T-helper 1 cell (primary cell): ENCODE measurements around the gene MAP10.

Experiments used
- DNase-seq, 5 donors: peaks; one replicate each; pipeline ENCODE4 v3.0.0-alpha.2; 2012 to 2020

MAP10 gene

GRCh38 chr1:232797856-232798510, 7.2 kb upstream of the MAP10 start:
- DNase-seq = no peak

- no peak for DNase-seq
Measured at GRCh38 chr1:232798920-232799319, 6.3 kb upstream of the MAP10 start.

- no peak for DNase-seq
Measured at GRCh38 chr1:232806186-232806510, 932 bp downstream of the MAP10 start.

- DNase-seq = no peak
Measured at GRCh38 chr1:232810856-232811255, 5.6 kb downstream of the MAP10 start.

- no peak for DNase-seq
Measured at GRCh38 chr1:232812560-232812959, 7.3 kb downstream of the MAP10 start.

- DNase-seq = no peak
Measured at GRCh38 chr1:232813097-232813496, 7.9 kb downstream of the MAP10 start.

GRCh38 chr1:232813760-232814159, 8.5 kb downstream of the MAP10 start:
- no peak for DNase-seq

- DNase-seq = no peak
Measured at GRCh38 chr1:232816324-232816723, 11.1 kb downstream of the MAP10 start.

- DNase-seq = no peak
Measured at GRCh38 chr1:232818040-232818439, 12.8 kb downstream of the MAP10 start.

GRCh38 chr1:232820431-232820830, 15.2 kb downstream of the MAP10 start:
- no peak for DNase-seq

GRCh38 chr1:232822530-232822929, 17.3 kb downstream of the MAP10 start:
- no peak for DNase-seq

GRCh38 chr1:232826318-232826717, 21.1 kb downstream of the MAP10 start:
- DNase-seq = no peak

GRCh38 chr1:232830661-232831060, 25.4 kb downstream of the MAP10 start:
- no peak for DNase-seq

- DNase-seq = no peak
Measured at GRCh38 chr1:232831895-232832294, 26.7 kb downstream of the MAP10 start.

- DNase-seq = no peak
Measured at GRCh38 chr1:232834066-232834465, 28.9 kb downstream of the MAP10 start.

- DNase-seq = no peak
Measured at GRCh38 chr1:232835166-232835565, 29.9 kb downstream of the MAP10 start.

GRCh38 chr1:232837087-232837486, 31.9 kb downstream of the MAP10 start:
- no peak for DNase-seq

- DNase-seq = peak in 1 of 5 donors; percentile 8
Measured at GRCh38 chr1:232841823-232842565, 36.8 kb downstream of the MAP10 start.

- no peak for DNase-seq
Measured at GRCh38 chr1:232844791-232845190, 39.6 kb downstream of the MAP10 start.

- DNase-seq = no peak
Measured at GRCh38 chr1:232845406-232845955, 40.3 kb downstream of the MAP10 start.

- no peak for DNase-seq
Measured at GRCh38 chr1:232851532-232851931, 46.3 kb downstream of the MAP10 start.

GRCh38 chr1:232853994-232854797, 49.0 kb downstream of the MAP10 start:
- no peak for DNase-seq

GRCh38 chr1:232854798-232855159, 49.6 kb downstream of the MAP10 start:
- no peak for DNase-seq

- DNase-seq = no peak
Measured at GRCh38 chr1:232856541-232856940, 51.3 kb downstream of the MAP10 start.
